ENCODE measurements around the gene SETD1B. TPM values are rescaled to one million over a fixed set of nuclear protein-coding genes. Genes with fewer than 3 reads are reported as not detected.

Gene SETD1B
- total and polyA plus RNA-seq, 2 donors (not counting 1 experiment from before 2014, with no cell fraction given): 7.9 to 61.4 TPM

DNA sequence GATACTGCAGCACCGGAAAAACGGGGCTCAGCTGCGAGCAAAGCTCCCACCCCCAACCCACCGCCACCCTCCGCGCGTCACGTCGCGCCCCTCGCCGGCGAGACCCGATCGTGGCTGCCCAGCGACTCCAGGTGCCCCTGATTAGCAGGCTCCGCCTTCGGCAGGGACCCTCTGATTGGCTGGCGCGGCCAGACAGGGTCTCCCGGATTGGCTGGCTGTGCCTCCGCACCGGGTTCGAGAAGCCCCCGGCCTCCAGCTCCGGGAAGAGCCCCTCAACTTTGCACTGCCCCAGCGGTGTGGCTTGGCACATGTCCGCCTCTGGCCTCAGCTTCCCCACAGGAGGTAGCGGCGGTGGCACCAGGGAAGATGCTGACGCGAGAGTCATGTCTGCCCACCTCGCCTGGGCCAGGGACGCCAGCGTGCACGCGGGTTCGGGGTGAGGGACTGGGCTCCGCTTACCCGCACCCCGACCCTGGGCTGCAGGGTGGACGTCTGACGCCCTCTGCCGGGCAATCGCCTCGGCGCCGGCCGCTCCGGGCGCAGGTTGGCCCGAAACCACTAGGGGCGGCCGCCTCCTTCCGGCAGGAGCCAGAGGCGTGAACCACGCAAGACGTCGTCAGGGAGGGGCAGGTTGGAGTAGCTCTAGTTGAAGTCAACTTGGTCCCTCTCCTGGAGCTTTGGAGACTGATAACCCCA is 9.8 kb upstream of the SETD1B start:
- under 1% methylated on average over 58 of the region's 59 CpGs for WGBS (ENCODE audit: insufficient coverage)
- ChIA-PET CTCF (interaction anchor here (0.7 to 33.5 kb wide), 56 partner anchors 6 to 587 kb away, joined by 3 to 1947 read pairs (median 4); partner anchors contain the start of genes CFAP251, ORAI1, PSMD9 and RHOF), POLR2A (interaction anchor here (0.7 to 8.5 kb wide), 13 partner anchors 10 to 122 kb away, joined by 3 to 267 read pairs (median 4); partner anchors contain the start of genes PSMD9, SETD1B and TMEM120B)
- peak; percentile 97 for DNase-seq
- Histone ChIP-seq H3K9ac (ENCODE audit: low read length) (peak overlapping the region; percentile 95), H3K4me3 (ENCODE audit: control extremely low read depth in 1 of 5, extremely low read depth in 1 of 5, insufficient read depth in 1 of 5, low read depth in 2 of 5, low read length in 4 of 5) (peak overlapping the region; percentile 30 to 97 (median 92)), H3K4me1 (ENCODE audit: control insufficient read depth in 2 of 2, insufficient read depth in 2 of 2, low read length in 2 of 2) (peaks cover 50 to 72% of the 10 kb centered on the region in 2 donors), H3K79me2 (ENCODE audit: control insufficient read depth, insufficient read depth, low read length) (peaks cover 66% of the 10 kb centered on the region), H3K27ac (ENCODE audit: low read length in 2 of 2) (peak overlapping the region; percentile 59 to 100), H3K4me2 (replicated peaks; ENCODE audit: low read depth, low read length, poor library complexity, severe bottlenecking) (peak overlapping the region; percentile 99), H3K9me3 (ENCODE audit: control extremely low read depth in 1 of 3, control insufficient read depth in 2 of 3, insufficient read depth in 1 of 3, low read length in 2 of 3) (no peaks in the 10 kb centered on the region), H3K27me3 (replicated peaks in 1 of 4; ENCODE audit: control extremely low read depth in 1 of 4, control insufficient read depth in 3 of 4, insufficient read depth in 4 of 4, low read length in 3 of 4) (no peaks in the 10 kb centered on the region), H4K20me1 (ENCODE audit: control insufficient read depth, insufficient read depth, low read length, poor library complexity, severe bottlenecking) (peaks cover 37% of the 10 kb centered on the region), H3K36me3 (replicated peaks in 1 of 2; ENCODE audit: control extremely low read depth in 1 of 2, control insufficient read depth in 1 of 2, extremely low read depth in 1 of 2, insufficient read depth in 2 of 2, low read length in 1 of 2) (peaks cover 3 to 26% of the 10 kb centered on the region in 2 experiments), H2AFZ (ENCODE audit: insufficient read depth, low read depth, low read length, poor library complexity, severe bottlenecking) (peak overlapping the region; percentile 75)
- Mint-ChIP-seq H3K4me3 (peak overlapping the region; percentile 88), H3K27ac (peak overlapping the region; percentile 90), H3K4me1 (peaks cover 65% of the 10 kb centered on the region), H3K9me3 (ENCODE audit: insufficient read depth) (no peaks in the 10 kb centered on the region), H3K27me3 (no peaks in the 10 kb centered on the region)
- intact Hi-C loops (cut with micrococcal nuclease): loop anchor here (1.0 to 10.0 kb wide), 11 partner anchors 9 to 327 kb away; partner anchors contain the start of genes BCL7A, ORAI1 and TMEM120B
- no peak for TF ChIP-seq EZH2 (IDR thresholded peaks at IDR 0.05; ENCODE audit: borderline replicate concordance, insufficient read depth, low read depth, low read length, poor library complexity, severe bottlenecking)
- TF ChIP-seq, protein P1, sequence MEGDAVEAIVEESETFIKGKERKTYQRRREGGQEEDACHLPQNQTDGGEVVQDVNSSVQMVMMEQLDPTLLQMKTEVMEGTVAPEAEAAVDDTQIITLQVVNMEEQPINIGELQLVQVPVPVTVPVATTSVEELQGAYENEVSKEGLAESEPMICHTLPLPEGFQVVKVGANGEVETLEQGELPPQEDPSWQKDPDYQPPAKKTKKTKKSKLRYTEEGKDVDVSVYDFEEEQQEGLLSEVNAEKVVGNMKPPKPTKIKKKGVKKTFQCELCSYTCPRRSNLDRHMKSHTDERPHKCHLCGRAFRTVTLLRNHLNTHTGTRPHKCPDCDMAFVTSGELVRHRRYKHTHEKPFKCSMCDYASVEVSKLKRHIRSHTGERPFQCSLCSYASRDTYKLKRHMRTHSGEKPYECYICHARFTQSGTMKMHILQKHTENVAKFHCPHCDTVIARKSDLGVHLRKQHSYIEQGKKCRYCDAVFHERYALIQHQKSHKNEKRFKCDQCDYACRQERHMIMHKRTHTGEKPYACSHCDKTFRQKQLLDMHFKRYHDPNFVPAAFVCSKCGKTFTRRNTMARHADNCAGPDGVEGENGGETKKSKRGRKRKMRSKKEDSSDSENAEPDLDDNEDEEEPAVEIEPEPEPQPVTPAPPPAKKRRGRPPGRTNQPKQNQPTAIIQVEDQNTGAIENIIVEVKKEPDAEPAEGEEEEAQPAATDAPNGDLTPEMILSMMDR (IDR thresholded peaks at IDR 0.05): peak; percentile 95
- ATAC-seq (ENCODE audit: low read depth): peak; percentile 53
